HEK293T (cell line): Measurements from ENCODE around the gene WASF1.

ENCODE experiments used
- CTCF ChIA-PET: fragments of 350-600 bp; formaldehyde crosslinking; extraction: SDS; loops from one replicate; lab custom pipeline; 2021; ENCODE audit warnings: antibody characterized with exemption, inconsistent platforms; lab: Yijun Ruan, JAX
- POLR2A ChIA-PET: fragments of 350-600 bp; formaldehyde crosslinking; extraction: SDS; loops from one replicate; lab custom pipeline; 2020; ENCODE audit warnings: antibody characterized with exemption, inconsistent platforms; lab: Yijun Ruan, JAX
- DNase-seq: peaks from one replicate; pipeline ENCODE4 v3.0.0; 2012; ENCODE audit warnings: mixed read lengths; ENCODE audit errors: extremely low spot score
- ARNT ChIP-seq: fragments of 450-650 bp; IDR thresholded peaks from 2 replicates; pipeline ENCODE4 v1.6.1; 2017; ENCODE audit warnings: mild to moderate bottlenecking
- BHLHE40 ChIP-seq: fragments of 450-650 bp; IDR thresholded peaks from 2 replicates; pipeline ENCODE4 v1.6.1; 2016; ENCODE audit warnings: mild to moderate bottlenecking, moderate library complexity, borderline replicate concordance
- CTBP1 ChIP-seq: fragments of 450-650 bp; IDR thresholded peaks from 2 replicates; pipeline ENCODE4 v1.6.1; 2016; ENCODE audit warnings: borderline replicate concordance
- ELF4 ChIP-seq: fragments of 450-650 bp; IDR thresholded peaks from 2 replicates; pipeline ENCODE4 v1.6.1; 2017; ENCODE audit warnings: antibody characterized with exemption
- FOXA1 ChIP-seq: fragments of 450-650 bp; IDR thresholded peaks from 2 replicates; pipeline ENCODE4 v1.6.1; 2016; ENCODE audit warnings: mild to moderate bottlenecking
- FOXK2 ChIP-seq: fragments of 450-650 bp; IDR thresholded peaks from 2 replicates; pipeline ENCODE4 v1.6.1; 2016; ENCODE audit warnings: mild to moderate bottlenecking
- FOXM1 ChIP-seq: fragments of 450-650 bp; IDR thresholded peaks from 2 replicates; pipeline ENCODE4 v1.6.1; 2017; ENCODE audit warnings: mild to moderate bottlenecking, borderline replicate concordance
- HDGF ChIP-seq: fragments of 450-650 bp; IDR thresholded peaks from 2 replicates; pipeline ENCODE4 v1.6.1; 2017; ENCODE audit warnings: antibody characterized with exemption, borderline replicate concordance
- L3MBTL2 ChIP-seq: fragments of 450-650 bp; conservative IDR thresholded peaks from 2 replicates; pipeline ENCODE4 v1.6.1; 2016; ENCODE audit warnings: mild to moderate bottlenecking
- LEF1 ChIP-seq: fragments of 450-650 bp; IDR thresholded peaks from 2 replicates; pipeline ENCODE4 v1.6.1; 2017; ENCODE audit warnings: mild to moderate bottlenecking, borderline replicate concordance
- NFRKB ChIP-seq: fragments of 450-650 bp; IDR thresholded peaks from 2 replicates; pipeline ENCODE4 v1.6.1; 2016; ENCODE audit warnings: mild to moderate bottlenecking, moderate library complexity
- PKNOX1 ChIP-seq: fragments of 450-650 bp; IDR thresholded peaks from 2 replicates; pipeline ENCODE4 v1.6.1; 2016
- SP1 ChIP-seq: fragments of 450-650 bp; IDR thresholded peaks from 2 replicates; pipeline ENCODE4 v1.6.1; 2017
- SUZ12 ChIP-seq: fragments of 450-650 bp; IDR thresholded peaks from 2 replicates; pipeline ENCODE4 v1.6.1; 2016; ENCODE audit warnings: mild to moderate bottlenecking
- TARDBP ChIP-seq: fragments of 450-650 bp; IDR thresholded peaks from 2 replicates; pipeline ENCODE4 v1.6.1; 2016
- ZNF384 ChIP-seq: fragments of 450-650 bp; IDR thresholded peaks from 2 replicates; pipeline ENCODE4 v1.6.1; 2016

The WASF1 gene

GRCh38 chr6:110068592-110068967, 110.9 kb downstream of the WASF1 start:
- no peak for DNase-seq
- ChIA-PET CTCF (no interaction called here), POLR2A (no interaction called here)
- TF ChIP-seq LEF1 = no peak

- ChIA-PET CTCF (no interaction called here), POLR2A (no interaction called here)
- DNase-seq = no peak
- no peak for TF ChIP-seq HDGF
- no peak for TF ChIP-seq FOXK2
- no peak for TF ChIP-seq LEF1
- no peak for TF ChIP-seq L3MBTL2
- no peak for TF ChIP-seq PKNOX1
- TF ChIP-seq ZNF384 = no peak
Observed at GRCh38 chr6:110067837-110068591, 111.5 kb downstream of the WASF1 start.

- no peak for TF ChIP-seq NFRKB
- TF ChIP-seq LEF1 = no peak
- TF ChIP-seq HDGF = no peak
- TF ChIP-seq TARDBP = no peak
- TF ChIP-seq ARNT = no peak
- TF ChIP-seq SUZ12 = no peak
- TF ChIP-seq FOXK2 = no peak
- no peak for TF ChIP-seq CTBP1
- no peak for TF ChIP-seq FOXA1
- TF ChIP-seq BHLHE40 = no peak
- TF ChIP-seq PKNOX1 = no peak
- no peak for TF ChIP-seq ZNF384
- TF ChIP-seq L3MBTL2 = no peak
- TF ChIP-seq FOXM1 = no peak
- TF ChIP-seq SP1 = no peak
- TF ChIP-seq ELF4 = no peak
- ChIA-PET CTCF (interaction anchor here (1.3 kb wide), 1 partner anchor 12 kb away, joined by 3 read pairs; no protein-coding TSS in a partner anchor), POLR2A (no interaction called here)
- DNase-seq = no peak
Observed at GRCh38 chr6:110064744-110065524, 114.5 kb downstream of the WASF1 start.

GRCh38 chr6:110063594-110064263, 115.7 kb downstream of the WASF1 start:
- ChIA-PET POLR2A (no interaction called here), CTCF (interaction anchor here (1.3 kb wide), 1 partner anchor 10 kb away, joined by 3 read pairs; no protein-coding TSS in a partner anchor)
- DNase-seq = no peak
- TF ChIP-seq ZNF384 (no peak), SUZ12 (no peak), FOXA1 (no peak), PKNOX1 (no peak), HDGF (no peak), ELF4 (no peak), BHLHE40 (no peak), SP1 (no peak)

- no peak for TF ChIP-seq L3MBTL2
- no peak for TF ChIP-seq TARDBP
- no peak for TF ChIP-seq FOXK2
- no peak for TF ChIP-seq ARNT
- TF ChIP-seq HDGF = no peak
- no peak for TF ChIP-seq NFRKB
- TF ChIP-seq BHLHE40 = no peak
- TF ChIP-seq LEF1 = no peak
- TF ChIP-seq CTBP1 = no peak
- no peak for TF ChIP-seq ELF4
- POLR2A ChIA-PET = no interaction called here
- DNase-seq = no peak
- CTCF ChIA-PET = no interaction called here
Observed at GRCh38 chr6:110055387-110055735, 124.1 kb downstream of the WASF1 start.

- CTCF ChIA-PET = no interaction called here
- TF ChIP-seq HDGF (no peak), SUZ12 (no peak), SP1 (no peak), NFRKB (no peak), FOXM1 (no peak), ZNF384 (no peak), BHLHE40 (no peak), FOXA1 (no peak), FOXK2 (no peak), TARDBP (no peak), ELF4 (no peak), L3MBTL2 (no peak), CTBP1 (no peak), LEF1 (no peak), PKNOX1 (no peak), ARNT (no peak)
- no peak for DNase-seq
- POLR2A ChIA-PET = no interaction called here
Observed at GRCh38 chr6:110054664-110055386, 124.6 kb downstream of the WASF1 start.
